SK-N-MC (cell line): ENCODE data around the gene SNX6.

Experiments used
- EZH2 ChIP-seq: fragments of 200-600 bp; sonication (generic); IDR thresholded peaks from one replicate; pipeline ENCODE4 v1.6.1; 2017; ENCODE audit warnings: antibody characterized with exemption
- POLR2AphosphoS5 ChIP-seq: IDR thresholded peaks from 2 replicates; pipeline ENCODE4 v1.6.1; 2012; ENCODE audit warnings: mild to moderate bottlenecking, low read depth, low read length, borderline replicate concordance

GRCh38 chr14:34536951-34537676, 92.8 kb downstream of the SNX6 start:
- TF ChIP-seq POLR2AphosphoS5, result no peak
- no peak for TF ChIP-seq EZH2
